H9 (cell line): ENCODE data around the gene RETREG3. TPM values are rescaled to one million over a fixed set of nuclear protein-coding genes. Genes with fewer than 3 reads are reported as not detected.

ENCODE experiments used
- DNase-seq: peaks from one replicate; pipeline ENCODE4 v3.0.0-alpha.2; 2017
- H2AFZ ChIP-seq: one replicate; pipeline ENCODE4 v1.6.1; 2013; ENCODE audit warnings: mild to moderate bottlenecking, low read length, control low read depth, moderate library complexity
- H2AK5ac ChIP-seq: 2 replicates; pipeline ENCODE4 v1.6.1; 2013; ENCODE audit warnings: low read length, control low read depth, mixed read lengths; ENCODE audit not compliant: insufficient read length
- H2BK120ac ChIP-seq: one replicate; pipeline ENCODE4 v1.6.1; 2013; ENCODE audit warnings: low read depth, mild to moderate bottlenecking, low read length, control low read depth, inconsistent platforms; ENCODE audit not compliant: poor library complexity, severe bottlenecking
- H2BK12ac ChIP-seq: 2 replicates; pipeline ENCODE4 v1.6.1; 2013; ENCODE audit warnings: low read length, control low read depth, mixed read lengths, low read depth; ENCODE audit not compliant: insufficient read length
- H2BK15ac ChIP-seq: 2 replicates; pipeline ENCODE4 v1.6.1; 2013; ENCODE audit warnings: low read depth, low read length, control low read depth
- H2BK20ac ChIP-seq: one replicate; pipeline ENCODE4 v1.6.1; 2013; ENCODE audit warnings: low read depth, mild to moderate bottlenecking, low read length, control low read depth, inconsistent platforms; ENCODE audit not compliant: poor library complexity, severe bottlenecking
- H2BK5ac ChIP-seq: 2 replicates; pipeline ENCODE4 v1.6.1; 2013; ENCODE audit warnings: low read length, control low read depth, mixed read lengths; ENCODE audit not compliant: insufficient read length
- H3K14ac ChIP-seq: 2 replicates; pipeline ENCODE4 v1.6.1; 2013; ENCODE audit warnings: low read length, control low read depth; ENCODE audit not compliant: insufficient read depth
- H3K18ac ChIP-seq: 2 replicates; pipeline ENCODE4 v1.6.1; 2013; ENCODE audit warnings: low read depth, mild to moderate bottlenecking, mixed read lengths, low read length, control low read depth; ENCODE audit not compliant: insufficient read length
- H3K23ac ChIP-seq: 2 replicates; pipeline ENCODE4 v1.6.1; 2013; ENCODE audit warnings: low read length, control low read depth, mixed read lengths, low read depth; ENCODE audit not compliant: insufficient read length
- H3K23me2 ChIP-seq: 2 replicates; pipeline ENCODE4 v1.6.1; 2013; ENCODE audit warnings: low read depth, mild to moderate bottlenecking, mixed read lengths, low read length, control low read depth; ENCODE audit not compliant: insufficient read length, poor library complexity, severe bottlenecking
- H3K27ac ChIP-seq: 2 replicates; pipeline ENCODE4 v1.5.1; 2013; ENCODE audit warnings: low read length, control low read depth, mixed read lengths, low read depth; ENCODE audit not compliant: insufficient read length
- H3K27me3 ChIP-seq: 2 replicates; pipeline ENCODE4 v1.6.1; 2013; ENCODE audit warnings: low read length, control low read depth, inconsistent platforms; ENCODE audit not compliant: insufficient read depth
- H3K4ac ChIP-seq: 2 replicates; pipeline ENCODE4 v1.6.1; 2013; ENCODE audit warnings: low read depth, mild to moderate bottlenecking, control low read depth, inconsistent platforms, low read length, moderate library complexity
- H3K4me1 ChIP-seq: 2 replicates; pipeline ENCODE4 v1.6.1; 2013; ENCODE audit warnings: low read length, control low read depth, inconsistent platforms; ENCODE audit not compliant: insufficient read depth
- H3K4me2 ChIP-seq: 2 replicates; pipeline ENCODE4 v1.6.1; 2013; ENCODE audit warnings: low read length, control low read depth, mixed read lengths; ENCODE audit not compliant: insufficient read length, insufficient read depth
- H3K56ac ChIP-seq: 2 replicates; pipeline ENCODE4 v1.6.1; 2013; ENCODE audit warnings: low read depth, mild to moderate bottlenecking, mixed read lengths, low read length, control low read depth; ENCODE audit not compliant: insufficient read length
- H3K79me1 ChIP-seq: 2 replicates; pipeline ENCODE4 v1.6.1; 2013; ENCODE audit warnings: low read depth, mild to moderate bottlenecking, moderate library complexity, low read length, control low read depth, inconsistent platforms; ENCODE audit not compliant: insufficient read depth, poor library complexity, severe bottlenecking
- H3K79me2 ChIP-seq: 2 replicates; pipeline ENCODE4 v1.6.1; 2013; ENCODE audit warnings: low read length, control low read depth, inconsistent platforms; ENCODE audit not compliant: insufficient read depth
- H3K9ac ChIP-seq: 2 replicates; pipeline ENCODE4 v1.6.1; 2013; ENCODE audit warnings: low read length, control low read depth, mixed read lengths; ENCODE audit not compliant: insufficient read length; ENCODE audit errors: extremely low read depth
- H3K9me3 ChIP-seq: one replicate; pipeline ENCODE4 v1.6.1; 2013; ENCODE audit warnings: low read depth, low read length, inconsistent platforms; ENCODE audit not compliant: control insufficient read depth
- H3T11ph ChIP-seq: one replicate; pipeline ENCODE4 v1.6.1; 2013; ENCODE audit warnings: mild to moderate bottlenecking, low read length, control low read depth, inconsistent platforms
- H4K20me1 ChIP-seq: one replicate; pipeline ENCODE4 v1.6.1; 2013; ENCODE audit not compliant: control insufficient read depth, insufficient read length, insufficient read depth
- H4K5ac ChIP-seq: 2 replicates; pipeline ENCODE4 v1.6.1; 2013; ENCODE audit warnings: low read depth, mild to moderate bottlenecking, mixed read lengths, low read length, control low read depth; ENCODE audit not compliant: insufficient read length
- H4K8ac ChIP-seq: replicated peaks from 2 replicates; pipeline ENCODE4 v1.6.1; 2013; ENCODE audit warnings: low read length, control low read depth, mixed read lengths, low read depth; ENCODE audit not compliant: insufficient read length
- H4K91ac ChIP-seq: 2 replicates; pipeline ENCODE4 v1.6.1; 2013; ENCODE audit warnings: low read depth, mild to moderate bottlenecking, moderate library complexity, mixed read lengths, low read length, control low read depth; ENCODE audit not compliant: insufficient read length
- H3K27ac Mint-ChIP-seq, 3 experiments: 2 replicates in 2 of 3; 3 replicates in 1 of 3; pipeline ENCODE4 v1.8.0; 2020 to 2021; ENCODE audit warnings: mixed read lengths in 3 of 3, mild to moderate bottlenecking in 1 of 3, moderate library complexity in 1 of 3
- H3K27me3 Mint-ChIP-seq: 2 replicates; pipeline ENCODE4 v1.8.0; 2021; ENCODE audit warnings: low read depth, mild to moderate bottlenecking, moderate library complexity, mixed read lengths
- H3K36me3 Mint-ChIP-seq, 3 experiments: 2 replicates in 2 of 3; 3 replicates in 1 of 3; pipeline ENCODE4 v1.8.0; 2020 to 2021; ENCODE audit warnings: low read depth in 3 of 3, mixed read lengths in 3 of 3; ENCODE audit not compliant: insufficient read depth in 1 of 3
- H3K4me1 Mint-ChIP-seq, 2 experiments: 2 replicates each; pipeline ENCODE4 v1.8.0; 2020; ENCODE audit warnings: mixed read lengths in 2 of 2
- H3K4me3 Mint-ChIP-seq, 2 experiments: 2 replicates in 1 of 2; 3 replicates in 1 of 2; pipeline ENCODE4 v1.8.0; 2020 to 2021; ENCODE audit warnings: mild to moderate bottlenecking in 2 of 2, mixed read lengths in 2 of 2, moderate library complexity in 1 of 2
- H3K9me3 Mint-ChIP-seq, 2 experiments: 2 replicates in 1 of 2; 3 replicates in 1 of 2; pipeline ENCODE4 v1.8.0; 2020; ENCODE audit warnings: mild to moderate bottlenecking in 2 of 2, mixed read lengths in 2 of 2, moderate library complexity in 1 of 2
- CTCF ChIP-seq: fragments of 200-600 bp; sonication (generic); conservative IDR thresholded peaks from 3 replicates; pipeline ENCODE4 v1.8.0; 2021; ENCODE audit warnings: antibody characterized with exemption, mild to moderate bottlenecking
- WGBS: extraction: QIAGEN DNeasy Blood & Tissue Kit; methylation state at CpG from one replicate; pipeline ENCODE4 v1.1.7; 2013; ENCODE audit warnings: missing lambda C conversion rate, low lambda C conversion rate, mixed read lengths; ENCODE audit not compliant: insufficient read length; ENCODE audit errors: extremely low coverage; 5-methylcytosine and 5-hydroxymethylcytosine counted together
- total RNA-seq: library from RNA; stranded (reverse); gene quantifications from 2 replicates; pipeline ENCODE4 v1.2.1, GENCODE V29; 2021

RETREG3 gene
- total RNA-seq, 1 experiment from 2014 or later = 47.3 TPM

- Histone ChIP-seq H3K9ac (no peak overlapping the region), H2BK120ac (no peak overlapping the region), H2BK15ac (no peak overlapping the region), H4K20me1 (no peaks in the 10 kb centered on the region), H3K23me2 (no peaks in the 10 kb centered on the region), H2AFZ (no peak overlapping the region), H3K27ac (no peak overlapping the region), H3K4me2 (no peak overlapping the region), H3T11ph (no peak overlapping the region), H3K79me2 (no peaks in the 10 kb centered on the region), H3K14ac (no peak overlapping the region), H3K4me1 (no peaks in the 10 kb centered on the region; the same call in 1 of the 2 replicates), H2BK5ac (no peak overlapping the region), H4K5ac (no peak overlapping the region), H3K79me1 (no peaks in the 10 kb centered on the region), H2AK5ac (no peak overlapping the region), H2BK20ac (no peak overlapping the region), H3K56ac (no peak overlapping the region), H3K18ac (no peak overlapping the region), H3K23ac (no peak overlapping the region), H4K91ac (no peak overlapping the region), H3K4ac (no peak overlapping the region), H2BK12ac (no peak overlapping the region), H4K8ac (no peak overlapping the region), H3K9me3 (no peaks in the 10 kb centered on the region), H3K27me3 (no peaks in the 10 kb centered on the region)
- Mint-ChIP-seq H3K4me1 (peaks cover 12 to 15% of the 10 kb centered on the region in 2 experiments), H3K27me3 (peaks cover 2% of the 10 kb centered on the region; the same call in 1 of the 2 replicates), H3K27ac (peak overlapping the region in 1 of 3 experiments; percentile 91; a peak in 1 of 7 replicates), H3K36me3 (peaks cover 19 to 25% (median 24%) of the 10 kb centered on the region in 3 experiments), H3K9me3 (no peaks in the 10 kb centered on the region), H3K4me3 (peak overlapping the region in 1 of 2 experiments; percentile 5; a peak in 1 of 5 replicates)
- WGBS = no CpG with 5 or more reads among the region's 9 CpGs
- peak; percentile 56; the same call in 2 of the 3 replicates for TF ChIP-seq CTCF
- DNase-seq = peak; percentile 91
Observed at GRCh38 chr17:42618442-42619150, 9.4 kb upstream of the RETREG3 start.
